HFFc6 (cell line): ENCODE results near the gene CTNND1. TPM values are rescaled to one million over a fixed set of nuclear protein-coding genes. Genes with fewer than 3 reads are reported as not detected.

ENCODE experiments used
- DNase-seq: peaks from one replicate; pipeline ENCODE4 v3.0.0-alpha.2; 2018
- H3K27ac Mint-ChIP-seq: 2 replicates; pipeline ENCODE4 v1.8.0; 2020; ENCODE audit warnings: mild to moderate bottlenecking, mixed read lengths
- H3K27me3 Mint-ChIP-seq: 2 replicates; pipeline ENCODE4 v1.8.0; 2021; ENCODE audit warnings: mild to moderate bottlenecking, moderate library complexity, mixed read lengths; ENCODE audit not compliant: insufficient read depth
- H3K36me3 Mint-ChIP-seq: 2 replicates; pipeline ENCODE4 v1.8.0; 2021; ENCODE audit warnings: low read depth, mixed read lengths
- H3K4me1 Mint-ChIP-seq: 2 replicates; pipeline ENCODE4 v1.8.0; 2020; ENCODE audit warnings: low read depth, mixed read lengths
- H3K4me3 Mint-ChIP-seq: 2 replicates; pipeline ENCODE4 v1.8.0; 2020; ENCODE audit warnings: mild to moderate bottlenecking, moderate library complexity, mixed read lengths
- H3K9me3 Mint-ChIP-seq: 2 replicates; pipeline ENCODE4 v1.8.0; 2020; ENCODE audit warnings: mild to moderate bottlenecking, mixed read lengths
- total RNA-seq, 6 experiments: library from RNA; stranded (reverse); fragmentation: NEBNext Ultra II Directional; extraction: Animal tissue kit (Norgen Biotek cat#: 25700); gene quantifications; 2 replicates in 1 of 6; 3 replicates in 5 of 6; pipeline ENCODE4 v1.2.3, GENCODE V29; 2021
- TF ChIP-seq, protein P1 (sequence below): fragments of 200-600 bp; sonication (generic); IDR thresholded peaks from 2 replicates; pipeline ENCODE4 v1.5.0; 2021; ENCODE audit warnings: antibody characterized with exemption, mild to moderate bottlenecking

Gene CTNND1
- total RNA-seq, 6 experiments from 2014 or later = 131 to 153 (median 147) TPM

DNA sequence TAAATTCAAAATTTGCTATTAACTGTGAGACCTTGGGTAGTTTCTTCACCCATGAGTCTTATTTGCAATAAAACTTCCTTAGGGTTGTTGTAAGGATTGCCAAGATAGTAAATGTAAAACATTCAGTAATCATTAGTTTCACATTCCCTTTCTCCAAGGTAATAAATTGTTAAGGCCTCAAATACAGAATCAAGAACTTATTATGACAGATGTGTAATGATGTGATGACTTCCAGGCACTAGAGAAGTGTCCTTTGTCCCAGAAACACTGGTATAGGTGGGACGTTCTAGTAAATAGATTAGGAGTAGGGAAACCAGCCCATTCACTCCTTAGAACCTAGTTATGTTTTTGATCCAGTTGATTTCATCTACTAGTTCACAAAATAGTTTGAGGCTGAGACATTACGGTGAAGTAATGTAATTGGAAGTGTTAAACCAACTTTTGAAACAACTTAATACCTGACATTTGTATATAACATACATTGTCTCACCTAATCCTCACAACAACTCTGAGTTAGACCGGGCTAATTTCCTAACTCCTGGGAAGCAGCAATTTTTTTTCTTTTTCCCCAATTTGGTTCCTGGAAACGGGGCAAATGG is 25.5 kb downstream of the CTNND1 start:
- peak overlapping the region; percentile 67 for H3K27ac Mint-ChIP-seq
- H3K4me3 Mint-ChIP-seq = no peak overlapping the region
- H3K36me3 Mint-ChIP-seq = peaks cover 21% of the 10 kb centered on the region; the same call in 1 of the 2 replicates
- H3K9me3 Mint-ChIP-seq = no peaks in the 10 kb centered on the region
- TF ChIP-seq, protein P1, sequence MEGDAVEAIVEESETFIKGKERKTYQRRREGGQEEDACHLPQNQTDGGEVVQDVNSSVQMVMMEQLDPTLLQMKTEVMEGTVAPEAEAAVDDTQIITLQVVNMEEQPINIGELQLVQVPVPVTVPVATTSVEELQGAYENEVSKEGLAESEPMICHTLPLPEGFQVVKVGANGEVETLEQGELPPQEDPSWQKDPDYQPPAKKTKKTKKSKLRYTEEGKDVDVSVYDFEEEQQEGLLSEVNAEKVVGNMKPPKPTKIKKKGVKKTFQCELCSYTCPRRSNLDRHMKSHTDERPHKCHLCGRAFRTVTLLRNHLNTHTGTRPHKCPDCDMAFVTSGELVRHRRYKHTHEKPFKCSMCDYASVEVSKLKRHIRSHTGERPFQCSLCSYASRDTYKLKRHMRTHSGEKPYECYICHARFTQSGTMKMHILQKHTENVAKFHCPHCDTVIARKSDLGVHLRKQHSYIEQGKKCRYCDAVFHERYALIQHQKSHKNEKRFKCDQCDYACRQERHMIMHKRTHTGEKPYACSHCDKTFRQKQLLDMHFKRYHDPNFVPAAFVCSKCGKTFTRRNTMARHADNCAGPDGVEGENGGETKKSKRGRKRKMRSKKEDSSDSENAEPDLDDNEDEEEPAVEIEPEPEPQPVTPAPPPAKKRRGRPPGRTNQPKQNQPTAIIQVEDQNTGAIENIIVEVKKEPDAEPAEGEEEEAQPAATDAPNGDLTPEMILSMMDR = no peak
- H3K4me1 Mint-ChIP-seq = peaks cover 39% of the 10 kb centered on the region
- DNase-seq = no peak
- H3K27me3 Mint-ChIP-seq = no peaks in the 10 kb centered on the region; the same call in 1 of the 2 replicates

DNA sequence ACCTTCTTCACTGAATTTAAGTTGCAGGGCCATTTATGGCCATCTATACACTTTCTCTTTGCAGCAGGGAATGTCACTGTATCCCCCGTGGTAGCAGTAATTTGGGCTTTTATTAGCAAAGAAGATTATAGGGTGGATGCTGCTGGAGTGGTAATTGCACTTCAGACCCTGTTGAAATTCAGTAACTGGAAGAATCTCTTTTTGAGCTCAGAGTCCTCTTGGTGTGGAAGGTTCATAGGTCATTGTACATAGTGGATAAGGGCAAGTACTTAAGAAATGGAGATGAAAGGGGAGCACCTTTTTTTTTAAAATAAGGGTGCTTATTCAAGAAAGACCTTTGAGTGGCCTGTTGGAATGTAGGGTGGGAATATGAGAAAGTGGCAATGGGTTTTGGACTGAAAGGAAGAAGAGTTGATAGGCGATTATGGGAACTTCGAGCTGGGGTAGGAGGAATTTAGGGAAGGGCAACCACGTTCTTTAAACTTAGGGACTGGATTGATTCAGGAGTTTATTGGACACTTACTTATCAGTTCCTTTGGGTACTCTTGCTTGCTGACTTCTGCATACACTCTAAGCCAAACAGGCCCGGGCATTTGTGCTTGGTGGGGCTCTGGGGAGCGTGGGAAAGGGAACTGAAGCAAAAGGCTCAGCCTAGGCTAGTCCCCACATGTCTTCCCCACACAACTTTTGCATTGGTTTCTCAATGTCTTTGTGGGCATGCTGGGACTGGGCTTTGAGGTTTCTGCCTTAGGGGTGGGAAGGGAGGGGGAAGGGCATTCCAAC is 26.5 kb downstream of the CTNND1 start:
- peaks cover 44% of the 10 kb centered on the region for H3K4me1 Mint-ChIP-seq
- H3K27ac Mint-ChIP-seq = no peak overlapping the region; the same call in 1 of the 2 replicates
- no peaks in the 10 kb centered on the region for H3K9me3 Mint-ChIP-seq
- H3K4me3 Mint-ChIP-seq = no peak overlapping the region
- no peaks in the 10 kb centered on the region; the same call in 1 of the 2 replicates for H3K27me3 Mint-ChIP-seq
- no peak for DNase-seq
- peaks cover 24% of the 10 kb centered on the region; the same call in 1 of the 2 replicates for H3K36me3 Mint-ChIP-seq
- TF ChIP-seq, protein P1 = no peak

DNA sequence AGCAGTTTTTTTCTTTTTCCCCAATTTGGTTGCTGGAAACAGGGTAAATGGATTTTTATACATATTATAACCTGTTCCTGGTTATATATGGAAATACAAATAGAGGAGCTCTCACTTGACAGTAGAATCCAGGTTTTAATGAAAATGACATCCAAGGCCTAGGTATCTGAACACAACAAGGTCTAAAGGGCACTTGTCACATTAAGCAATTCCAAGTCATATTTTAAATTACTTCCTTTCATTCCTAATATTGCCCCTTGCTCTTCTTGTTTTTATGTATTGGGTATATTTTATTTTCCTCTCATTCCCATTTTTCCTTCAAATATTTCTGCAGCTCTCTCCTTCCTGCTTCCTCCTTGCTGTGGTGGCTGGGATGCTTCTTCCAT is 27.1 kb downstream of the CTNND1 start:
- Mint-ChIP-seq H3K36me3 (peaks cover 27% of the 10 kb centered on the region; the same call in 1 of the 2 replicates), H3K27ac (no peak overlapping the region), H3K9me3 (no peaks in the 10 kb centered on the region), H3K4me3 (no peak overlapping the region), H3K27me3 (no peaks in the 10 kb centered on the region; the same call in 1 of the 2 replicates), H3K4me1 (peaks cover 50% of the 10 kb centered on the region)
- no peak for DNase-seq
- TF ChIP-seq, protein P1 = no peak

DNA sequence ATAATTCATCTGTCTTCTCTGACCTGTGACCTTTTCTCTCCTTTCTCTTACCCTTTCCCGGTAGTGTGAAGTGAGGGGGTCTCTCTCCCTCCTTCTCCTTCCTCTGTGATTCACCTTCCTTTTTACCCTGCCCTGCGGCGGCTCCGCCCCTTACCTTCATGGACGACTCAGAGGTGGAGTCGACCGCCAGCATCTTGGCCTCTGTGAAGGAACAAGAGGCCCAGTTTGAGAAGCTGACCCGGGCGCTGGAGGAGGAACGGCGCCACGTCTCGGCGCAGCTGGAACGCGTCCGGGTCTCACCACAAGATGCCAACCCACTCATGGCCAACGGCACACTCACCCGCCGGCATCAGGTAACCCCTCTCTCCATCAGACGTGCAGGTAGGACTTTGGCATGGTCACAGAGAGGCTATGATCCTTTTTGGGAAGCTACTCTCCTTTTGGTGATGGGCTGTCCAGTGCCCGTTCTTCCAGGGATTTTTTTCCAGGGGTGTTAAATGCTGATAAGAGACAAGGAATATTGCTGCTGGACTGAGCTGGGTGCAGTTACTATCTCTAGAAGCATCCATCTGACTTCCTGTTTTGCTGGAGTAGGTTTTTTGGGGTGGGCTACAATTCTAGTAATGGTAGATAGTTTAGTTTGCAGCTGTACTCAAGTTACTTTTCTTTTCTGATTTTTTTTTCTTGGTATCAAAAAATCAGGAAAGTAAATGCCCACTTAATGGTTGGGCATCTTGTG is 29.9 kb downstream of the CTNND1 start:
- Mint-ChIP-seq H3K36me3 (peaks cover 38% of the 10 kb centered on the region), H3K4me3 (no peak overlapping the region), H3K9me3 (no peaks in the 10 kb centered on the region), H3K27ac (0 out of 2 replicates have a peak overlapping the region, but pooled peaks have one; percentile 56), H3K27me3 (no peaks in the 10 kb centered on the region; the same call in 1 of the 2 replicates), H3K4me1 (peaks cover 43% of the 10 kb centered on the region)
- TF ChIP-seq, protein P1 = no peak
- no peak for DNase-seq

DNA sequence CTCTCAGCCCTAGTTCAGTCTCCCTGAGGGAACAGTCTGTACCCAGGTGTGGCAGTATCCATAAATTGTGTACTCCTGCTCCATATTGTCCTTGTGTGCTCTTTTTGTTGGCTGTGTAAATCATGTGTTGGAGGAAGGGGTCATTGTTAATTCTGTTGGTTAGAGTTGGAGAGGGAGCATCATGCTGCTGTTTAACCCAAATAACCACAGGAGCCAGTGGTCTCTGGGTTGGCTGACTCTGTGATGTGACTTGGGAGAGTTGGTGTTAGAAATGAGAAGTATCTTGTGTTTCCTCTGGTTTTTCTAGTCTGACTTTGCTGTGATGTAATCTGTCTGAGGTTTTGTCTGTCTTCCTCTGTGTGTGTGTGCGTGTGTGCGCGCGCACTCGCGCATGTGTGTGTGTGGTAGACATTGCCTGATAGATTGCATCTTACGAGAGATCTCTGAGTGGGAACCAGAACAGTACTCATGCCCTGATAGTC is 30.5 kb downstream of the CTNND1 start:
- Mint-ChIP-seq H3K9me3 (no peaks in the 10 kb centered on the region), H3K27ac (peak overlapping the region; percentile 56; the same call in 1 of the 2 replicates), H3K4me3 (0 out of 2 replicates have a peak overlapping the region, but pooled peaks have one; percentile 2), H3K4me1 (peaks cover 37% of the 10 kb centered on the region), H3K27me3 (no peaks in the 10 kb centered on the region; the same call in 1 of the 2 replicates), H3K36me3 (peaks cover 41% of the 10 kb centered on the region)
- TF ChIP-seq, protein P1 = no peak
- no peak for DNase-seq
